KOPT-K1 (cell line): ENCODE results near the gene ACP5.

Source experiments
- H3K27ac ChIP-seq: fragments of 200-600 bp; sonication (generic); 2 replicates; pipeline ENCODE4 v1.5.1; 2016; ENCODE audit warnings: antibody characterized with exemption, mild to moderate bottlenecking, low read depth, low read length; ENCODE audit not compliant: poor library complexity, severe bottlenecking
- H3K36me3 ChIP-seq: fragments of 200-600 bp; sonication (generic); 2 replicates; pipeline ENCODE4 v1.5.1; 2017; ENCODE audit warnings: antibody characterized with exemption, mild to moderate bottlenecking, low read length, moderate library complexity; ENCODE audit not compliant: insufficient read depth
- H3K9me3 ChIP-seq: fragments of 200-600 bp; sonication (generic); 2 replicates; pipeline ENCODE4 v1.5.1; 2017; ENCODE audit warnings: antibody characterized with exemption, low read length, mild to moderate bottlenecking; ENCODE audit not compliant: insufficient read depth, poor library complexity, severe bottlenecking

The ACP5 gene

GRCh38 chr19:11539495-11540365 lies 37.7 kb downstream of the ACP5 start:
- Histone ChIP-seq H3K36me3 (no peaks in the 10 kb centered on the region), H3K9me3 (no peaks in the 10 kb centered on the region), H3K27ac (no peak overlapping the region)

GRCh38 chr19:11538232-11539036 lies 39.0 kb downstream of the ACP5 start, which contains the start of gene CNN1:
Gene CNN1, plus strand, starts transcription at chr19:11538851. Its CDS starts 77 bp downstream, at chr19:11538928.
- H3K36me3 ChIP-seq, result no peaks in the 10 kb centered on the region
- no peaks in the 10 kb centered on the region for H3K9me3 ChIP-seq
- no peak within 1 kb of the TSS for H3K27ac ChIP-seq

GRCh38 chr19:11535792-11536595 lies 41.5 kb downstream of the ACP5 start:
- no peak overlapping the region for H3K27ac ChIP-seq
- H3K36me3 ChIP-seq, result no peaks in the 10 kb centered on the region
- H3K9me3 ChIP-seq, result no peaks in the 10 kb centered on the region

- no peaks in the 10 kb centered on the region for H3K9me3 ChIP-seq
- no peak overlapping the region for H3K27ac ChIP-seq
- no peaks in the 10 kb centered on the region for H3K36me3 ChIP-seq
These were observed 42.5 kb downstream of the ACP5 start for GRCh38 chr19:11534948-11535347.

- Histone ChIP-seq H3K36me3 (no peaks in the 10 kb centered on the region), H3K9me3 (no peaks in the 10 kb centered on the region), H3K27ac (no peak overlapping the region)
These were observed 42.9 kb downstream of the ACP5 start for GRCh38 chr19:11534538-11534937.

- no peaks in the 10 kb centered on the region for H3K9me3 ChIP-seq
- no peaks in the 10 kb centered on the region for H3K36me3 ChIP-seq
- no peak overlapping the region for H3K27ac ChIP-seq
These were observed 47.0 kb downstream of the ACP5 start for GRCh38 chr19:11530432-11530831.

- H3K27ac ChIP-seq, result peak within 1 kb of the TSS; percentile 67
- H3K36me3 ChIP-seq, result no peaks in the 10 kb centered on the region
These were observed 48.7 kb downstream of the ACP5 start, which contains the start of gene ECSIT for GRCh38 chr19:11528551-11529341. Gene ECSIT, minus strand, starts transcription at chr19:11529134. Its CDS starts 9,964 bp downstream, at chr19:11519170.

More at GRCh38 chr19:11528551-11529341, 48.7 kb downstream of the ACP5 start, which contains the start of gene ECSIT:
- H3K9me3 ChIP-seq, result no peaks in the 10 kb centered on the region
